HepG2 (cell line): ENCODE measurements around the gene SERPINE2. TPM values are rescaled to one million over a fixed set of nuclear protein-coding genes. Genes with fewer than 3 reads are reported as not detected.

Experiments
- ATAC-seq: fragments of 200-7000 bp; cut with Tn5 transposase; 3 replicates; pipeline ENCODE4 v1.9.1; 2020; ENCODE audit warnings: mild to moderate bottlenecking, moderate library complexity
- BruUV-seq: library from RNA; stranded (reverse); fragments of 400-500 nt; replicated peaks from 2 replicates; lab custom pipeline; 2021; lab: Mats Ljungman, UMichigan
- CTCF ChIA-PET: fragments of 300-600 bp; formaldehyde crosslinking; extraction: SDS; loops from one replicate; lab custom pipeline; 2021; ENCODE audit warnings: low total read pairs, inconsistent platforms, low intra/inter-chr PET ratio; lab: Yijun Ruan, JAX
- POLR2A ChIA-PET: fragments of 350-600 bp; sonication (Branson Sonifier 250); formaldehyde crosslinking; loops from one replicate; lab custom pipeline; 2020; ENCODE audit warnings: antibody characterized with exemption, inconsistent platforms; lab: Yijun Ruan, JAX
- DNase-seq: peaks from one replicate; pipeline ENCODE4 v3.0.0-alpha.2; 2015; ENCODE audit warnings: low spot score
- FAIRE-seq: peaks from 3 replicates; lab custom pipeline; 2011; peaks lifted over from hg19 to GRCh38; lab: Jason Lieb, UNC
- H2AFZ ChIP-seq: one replicate; pipeline ENCODE4 v1.6.1; 2011; ENCODE audit warnings: low read length, inconsistent platforms
- H3K27ac ChIP-seq: fragments of 300-600 bp; 3 replicates; pipeline ENCODE4 v1.8.0; 2011; ENCODE audit warnings: mixed run types, mild to moderate bottlenecking, mixed read lengths, low read length, inconsistent platforms; ENCODE audit not compliant: insufficient read depth; ENCODE audit errors: extremely low read length
- H3K27me3 ChIP-seq, 2 experiments: fragments of 200-600 bp in 1 of 2; 2 replicates in 1 of 2; 3 replicates in 1 of 2; pipeline versions ENCODE4 v1.6.0 to v1.8.0; 2011; ENCODE audit warnings: low read length in 2 of 2, mild to moderate bottlenecking in 2 of 2, moderate library complexity in 2 of 2, inconsistent platforms in 1 of 2; ENCODE audit not compliant: insufficient read depth in 2 of 2, control insufficient read depth in 1 of 2
- H3K36me3 ChIP-seq, 2 experiments: fragments of 200-600 bp in 1 of 2; replicated peaks in 1 of 2; 2 replicates in 1 of 2; 3 replicates in 1 of 2; pipeline versions ENCODE4 v1.5.1 to v1.8.0; 2011; ENCODE audit warnings: low read length in 2 of 2, inconsistent platforms in 1 of 2; ENCODE audit not compliant: insufficient read depth in 2 of 2, control insufficient read depth in 1 of 2
- H3K4me1 ChIP-seq: 2 replicates; pipeline ENCODE4 v1.5.1; 2012; ENCODE audit warnings: low read length, inconsistent platforms; ENCODE audit not compliant: insufficient read depth
- H3K4me2 ChIP-seq: 2 replicates; pipeline ENCODE4 v1.6.0; 2011; ENCODE audit warnings: low read depth, low read length, inconsistent platforms
- H3K4me3 ChIP-seq, 3 experiments: fragments of 200-600 bp in 1 of 3; sonication (generic), shearing (Covaris generic) in 1 of 3; replicated peaks in 1 of 3; 2 replicates each; pipeline ENCODE4 v1.5.1; 2011 to 2016; ENCODE audit warnings: low read length in 3 of 3, inconsistent platforms in 2 of 3, low read depth in 2 of 3, mild to moderate bottlenecking in 2 of 3, control low read depth in 1 of 3, mixed read lengths in 1 of 3; ENCODE audit not compliant: insufficient read depth in 1 of 3
- H3K79me2 ChIP-seq: one replicate; pipeline ENCODE4 v1.6.1; 2011; ENCODE audit warnings: low read length, inconsistent platforms; ENCODE audit not compliant: insufficient read depth
- H3K9ac ChIP-seq: 2 replicates; pipeline ENCODE4 v1.6.0; 2011; ENCODE audit warnings: mild to moderate bottlenecking, low read depth, low read length, inconsistent platforms; ENCODE audit not compliant: insufficient read depth
- H3K9me3 ChIP-seq: 2 replicates; pipeline ENCODE4 v1.5.1; 2012; ENCODE audit warnings: mild to moderate bottlenecking, low read length
- H4K20me1 ChIP-seq: 2 replicates; pipeline ENCODE4 v1.6.0; 2011; ENCODE audit warnings: inconsistent platforms, mild to moderate bottlenecking, low read length, moderate library complexity; ENCODE audit not compliant: insufficient read depth
- CC2D1A ChIP-seq: sonication (generic); formaldehyde crosslinking; IDR thresholded peaks from 2 replicates; pipeline ENCODE4 v1.8.1; 2023; ENCODE audit warnings: mild to moderate bottlenecking, missing genetic modification reagents
- FOXO1 ChIP-seq: sonication (generic); formaldehyde crosslinking; IDR thresholded peaks from 2 replicates; pipeline ENCODE4 v1.4.0; 2020; ENCODE audit warnings: missing genetic modification reagents
- HCFC1 ChIP-seq: fragments of 150-350 bp; IDR thresholded peaks from 2 replicates; pipeline ENCODE4 v1.6.1; 2014; ENCODE audit warnings: low read depth, low read length
- HMGXB3 ChIP-seq: sonication (generic); formaldehyde crosslinking; IDR thresholded peaks from 2 replicates; pipeline ENCODE4 v1.4.0; 2020; ENCODE audit warnings: missing genetic modification reagents, borderline replicate concordance
- JUN ChIP-seq: sonication (generic); formaldehyde crosslinking; IDR thresholded peaks from 2 replicates; pipeline ENCODE4 v1.4.0; 2020; ENCODE audit warnings: mild to moderate bottlenecking, missing genetic modification reagents
- MBNL3 ChIP-seq: fragments of 250-450 bp; sonication (Bioruptor Pico); conservative IDR thresholded peaks from 2 replicates; pipeline ENCODE4 v1.8.0; 2022; ENCODE audit warnings: mild to moderate bottlenecking, inconsistent platforms
- RXRA ChIP-seq: sonication (generic); formaldehyde crosslinking; IDR thresholded peaks from 2 replicates; pipeline ENCODE4 v1.5.1; 2020; ENCODE audit warnings: missing genetic modification reagents
- ZBTB14 ChIP-seq: sonication (generic); formaldehyde crosslinking; IDR thresholded peaks from 2 replicates; pipeline ENCODE4 v1.4.0; 2020; ENCODE audit warnings: missing genetic modification reagents
- ZFY ChIP-seq: sonication (generic); formaldehyde crosslinking; IDR thresholded peaks from 2 replicates; pipeline ENCODE4 v1.4.0; 2020; ENCODE audit warnings: missing genetic modification reagents
- ZNF3 ChIP-seq: IDR thresholded peaks from 2 replicates; pipeline ENCODE4 v1.7.0; 2017; ENCODE audit warnings: inconsistent platforms
- ZNF34 ChIP-seq: sonication (generic); formaldehyde crosslinking; IDR thresholded peaks from 2 replicates; pipeline ENCODE4 v1.4.0; 2020; ENCODE audit warnings: mild to moderate bottlenecking, missing genetic modification reagents, borderline replicate concordance
- ZNF615 ChIP-seq: sonication (generic); formaldehyde crosslinking; IDR thresholded peaks from 2 replicates; pipeline ENCODE4 v1.5.0; 2020; ENCODE audit warnings: mild to moderate bottlenecking, missing genetic modification reagents, borderline replicate concordance
- ZUFSP ChIP-seq: sonication (generic); formaldehyde crosslinking; IDR thresholded peaks from 2 replicates; pipeline ENCODE4 v1.9.0; 2021; ENCODE audit warnings: missing genetic modification reagents, mild to moderate bottlenecking, borderline replicate concordance
- WGBS: methylation state at CpG from one replicate; pipeline ENCODE4 v1.1.6; 2017; ENCODE audit warnings: low lambda C conversion rate; 5-methylcytosine and 5-hydroxymethylcytosine counted together
- in situ Hi-C: cut with HindIII; loops from 2 replicates; pipeline ENCODE4 v1.10.0; 2017; ENCODE audit warnings: low pct_unique_long_range_greater_than_20kb; ENCODE audit not compliant: extremely low pct_ligation_motif_present
- intact Hi-C: fragments of 100-400 bp; cut with micrococcal nuclease; formaldehyde crosslinking; loops from one replicate; pipeline ENCODE4 v1.10.0; 2022; ENCODE audit not compliant: unreplicated experiment
- polyA plus RNA-seq, 8 experiments: library from polyadenylated mRNA; depleted of rRNA in 3 of 8; stranded (reverse) in 7 of 8; unstranded in 1 of 8; fragments of >200 nt; fragmentation: Illumina TruSeq in 4 of 8; extraction: Trizol in 4 of 8; gene quantifications; 2 replicates each; pipeline versions ENCODE4 v1.2.1 to v1.2.3, GENCODE V29; 2011 to 2016; ENCODE audit warnings: low read depth in 4 of 8, missing spikeins in 1 of 8, mixed read lengths in 1 of 8; ENCODE audit not compliant: insufficient read depth in 1 of 8
- total RNA-seq, 5 experiments: library from RNA; depleted of rRNA; stranded (reverse); fragments of >200 nt; fragmentation: Illumina TruSeq; extraction: Trizol; gene quantifications; 2 replicates each; pipeline ENCODE4 v1.2.3, GENCODE V29; 2016; ENCODE audit warnings: low read depth in 1 of 5

The SERPINE2 gene
- total and polyA plus RNA-seq, 2 of the 13 experiments (the other 11 are each of a cell fraction or from before 2014, with no cell fraction given), result 7.9 to 18.1 TPM

GRCh38 chr2:224069172-224069571 is 30.1 kb upstream of the SERPINE2 start:
- CTCF ChIA-PET, result no interaction called here
- TF ChIP-seq ZBTB14 (CRISPR knock-in tag) (no peak), ZFY (CRISPR knock-in tag) (no peak), MBNL3 (CRISPR knock-in tag) (no peak), HCFC1 (no peak), ZNF34 (CRISPR knock-in tag) (no peak), FOXO1 (CRISPR knock-in tag) (no peak), ZNF615 (CRISPR knock-in tag) (no peak)

GRCh38 chr2:224063298-224063648 is 24.2 kb upstream of the SERPINE2 start:
- Histone ChIP-seq H3K9me3 (no peaks in the 10 kb centered on the region), H3K36me3 (no peaks in the 10 kb centered on the region), H3K27ac (no peak overlapping the region), H3K27me3 (peaks cover 0 to 22% of the 10 kb centered on the region in 2 experiments; a peak in 1 of 5 replicates), H2AFZ (no peak overlapping the region), H3K9ac (no peak overlapping the region), H4K20me1 (no peaks in the 10 kb centered on the region), H3K4me2 (no peak overlapping the region), H3K4me1 (0 out of 2 replicates have a peak, but pooled peaks cover 5% of the 10 kb centered on the region), H3K4me3 (no peak overlapping the region), H3K79me2 (no peaks in the 10 kb centered on the region)
- 75% methylated on average over 4 of the region's 4 CpGs for WGBS
- in situ Hi-C loops (no loop called here), intact Hi-C loops (loop anchor here (2.0 kb wide), 1 partner anchor 70 kb away; no protein-coding TSS in a partner anchor)
- DNase-seq (no peak), ATAC-seq (no peak), FAIRE-seq (no peak)
- ChIA-PET POLR2A (no interaction called here), CTCF (no interaction called here)
- BruUV-seq, result no TSS peak
- no peak for TF ChIP-seq RXRA (CRISPR knock-in tag)
- TF ChIP-seq ZNF3 (CRISPR knock-in tag), result no peak
- no peak for TF ChIP-seq CC2D1A (CRISPR knock-in tag)
- no peak for TF ChIP-seq JUN
- TF ChIP-seq ZUFSP (CRISPR knock-in tag), result no peak
- no peak for TF ChIP-seq HMGXB3 (CRISPR knock-in tag)

More at GRCh38 chr2:224069172-224069571, 30.1 kb upstream of the SERPINE2 start:
- Histone ChIP-seq H3K9me3 (peaks cover 4% of the 10 kb centered on the region; the same call in 1 of the 2 replicates), H3K36me3 (no peaks in the 10 kb centered on the region), H3K4me2 (no peak overlapping the region), H3K27ac (no peak overlapping the region), H2AFZ (no peak overlapping the region), H3K4me1 (no peaks in the 10 kb centered on the region), H4K20me1 (no peaks in the 10 kb centered on the region), H3K27me3 (peaks cover 0 to 30% of the 10 kb centered on the region in 2 experiments; a peak in 2 of 5 replicates), H3K9ac (no peak overlapping the region), H3K4me3 (no peak overlapping the region), H3K79me2 (no peaks in the 10 kb centered on the region)
- intact Hi-C loops, result no loop called here
- ATAC-seq (no peak), DNase-seq (no peak), FAIRE-seq (no peak)
- POLR2A ChIA-PET, result no interaction called here
- 58% methylated on average over 6 of the region's 6 CpGs for WGBS
- BruUV-seq, result no TSS peak
- in situ Hi-C loops, result no loop called here
